8988T (cell line): Measurements from ENCODE around the gene BPIFA2.
"Not testable (repeated sequence)": the region's sequence is repeated elsewhere in the genome, so short reads cannot be mapped to it uniquely, and the experiment has no call there.

Source experiments
- DNase-seq: peaks from one replicate; pipeline ENCODE4 v3.0.0; 2011

The BPIFA2 gene

GRCh38 chr20:33167859-33168258 is at the start of gene BPIFA2:
Gene BPIFA2, plus strand, starts transcription at chr20:33168159. Its CDS starts 987 bp downstream, at chr20:33169146.
- DNase-seq: no peak

GRCh38 chr20:33119725-33120720 is 47.9 kb upstream of the BPIFA2 start:
- no peak for DNase-seq

- no peak for DNase-seq
Measured at GRCh38 chr20:33120934-33121333, 47.0 kb upstream of the BPIFA2 start.

- not testable (repeated sequence) for DNase-seq
Measured at GRCh38 chr20:33122297-33122696, 45.7 kb upstream of the BPIFA2 start.

GRCh38 chr20:33124261-33124660 is 43.7 kb upstream of the BPIFA2 start:
- DNase-seq: no peak

GRCh38 chr20:33124994-33125393 is 43.0 kb upstream of the BPIFA2 start:
- DNase-seq: no peak

- DNase-seq: no peak
Measured at GRCh38 chr20:33125983-33126382, 42.0 kb upstream of the BPIFA2 start.

GRCh38 chr20:33127422-33128097 is 40.4 kb upstream of the BPIFA2 start:
- no peak for DNase-seq

- no peak for DNase-seq
Measured at GRCh38 chr20:33130568-33131061, 37.3 kb upstream of the BPIFA2 start.

- no peak for DNase-seq
Measured at GRCh38 chr20:33131949-33132473, 35.9 kb upstream of the BPIFA2 start.

- DNase-seq: no peak
Measured at GRCh38 chr20:33132513-33133372, 35.2 kb upstream of the BPIFA2 start.

- no peak for DNase-seq
Measured at GRCh38 chr20:33133373-33133941, 34.5 kb upstream of the BPIFA2 start.

GRCh38 chr20:33137195-33137594 is 30.8 kb upstream of the BPIFA2 start:
- DNase-seq: no peak

GRCh38 chr20:33139467-33139866 is 28.5 kb upstream of the BPIFA2 start:
- DNase-seq: no peak

- DNase-seq: no peak
Measured at GRCh38 chr20:33145521-33145920, 22.4 kb upstream of the BPIFA2 start.

GRCh38 chr20:33147299-33147698 is 20.7 kb upstream of the BPIFA2 start:
- no peak for DNase-seq

- DNase-seq: no peak
Measured at GRCh38 chr20:33148040-33148439, 19.9 kb upstream of the BPIFA2 start.

- no peak for DNase-seq
Measured at GRCh38 chr20:33154252-33154651, 13.7 kb upstream of the BPIFA2 start.

GRCh38 chr20:33158637-33159385 is 9.1 kb upstream of the BPIFA2 start:
- DNase-seq: no peak

- DNase-seq: no peak
Measured at GRCh38 chr20:33159713-33160112, 8.2 kb upstream of the BPIFA2 start.

- DNase-seq: no peak
Measured at GRCh38 chr20:33160681-33161080, 7.3 kb upstream of the BPIFA2 start.
